ENCODE measurements around the gene PLEKHO2. TPM values are rescaled to one million over a fixed set of nuclear protein-coding genes. Genes with fewer than 3 reads are reported as not detected.

The PLEKHO2 gene
- total RNA-seq, 1 donor from 2014 or later: 68.3 TPM

- peaks cover 56% of the 10 kb centered on the region for H3K4me1 ChIP-seq
- peak overlapping the region; percentile 75 for H3K27ac ChIP-seq
- DNase-seq: no peak
- TF ChIP-seq, protein P1, sequence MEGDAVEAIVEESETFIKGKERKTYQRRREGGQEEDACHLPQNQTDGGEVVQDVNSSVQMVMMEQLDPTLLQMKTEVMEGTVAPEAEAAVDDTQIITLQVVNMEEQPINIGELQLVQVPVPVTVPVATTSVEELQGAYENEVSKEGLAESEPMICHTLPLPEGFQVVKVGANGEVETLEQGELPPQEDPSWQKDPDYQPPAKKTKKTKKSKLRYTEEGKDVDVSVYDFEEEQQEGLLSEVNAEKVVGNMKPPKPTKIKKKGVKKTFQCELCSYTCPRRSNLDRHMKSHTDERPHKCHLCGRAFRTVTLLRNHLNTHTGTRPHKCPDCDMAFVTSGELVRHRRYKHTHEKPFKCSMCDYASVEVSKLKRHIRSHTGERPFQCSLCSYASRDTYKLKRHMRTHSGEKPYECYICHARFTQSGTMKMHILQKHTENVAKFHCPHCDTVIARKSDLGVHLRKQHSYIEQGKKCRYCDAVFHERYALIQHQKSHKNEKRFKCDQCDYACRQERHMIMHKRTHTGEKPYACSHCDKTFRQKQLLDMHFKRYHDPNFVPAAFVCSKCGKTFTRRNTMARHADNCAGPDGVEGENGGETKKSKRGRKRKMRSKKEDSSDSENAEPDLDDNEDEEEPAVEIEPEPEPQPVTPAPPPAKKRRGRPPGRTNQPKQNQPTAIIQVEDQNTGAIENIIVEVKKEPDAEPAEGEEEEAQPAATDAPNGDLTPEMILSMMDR (IDR thresholded peaks at IDR 0.05): no peak
- H3K9me3 ChIP-seq: no peaks in the 10 kb centered on the region
- no peaks in the 10 kb centered on the region for H3K27me3 ChIP-seq (ENCODE audit: low read depth)
- H3K36me3 ChIP-seq: no peaks in the 10 kb centered on the region
- no peak overlapping the region for H3K4me3 ChIP-seq
- intact Hi-C loops (cut with DNase I): no loop called here
- peak in 1 of 2 donors; percentile 15 for ATAC-seq
Observed at GRCh38 chr15:64878705-64879104, 37.0 kb downstream of the PLEKHO2 start.

- ATAC-seq: peak; percentile 77 to 79
- Histone ChIP-seq H3K4me1 (peaks cover 53% of the 10 kb centered on the region), H3K9me3 (no peaks in the 10 kb centered on the region), H3K27ac (peak overlapping the region; percentile 78), H3K27me3 (ENCODE audit: low read depth) (no peaks in the 10 kb centered on the region), H3K4me3 (no peak overlapping the region), H3K36me3 (no peaks in the 10 kb centered on the region)
- no peak for DNase-seq
- TF ChIP-seq, protein P1 (IDR thresholded peaks at IDR 0.05): no peak
- intact Hi-C loops (cut with DNase I): no loop called here
Observed at GRCh38 chr15:64883100-64883581, 41.4 kb downstream of the PLEKHO2 start.

DNA sequence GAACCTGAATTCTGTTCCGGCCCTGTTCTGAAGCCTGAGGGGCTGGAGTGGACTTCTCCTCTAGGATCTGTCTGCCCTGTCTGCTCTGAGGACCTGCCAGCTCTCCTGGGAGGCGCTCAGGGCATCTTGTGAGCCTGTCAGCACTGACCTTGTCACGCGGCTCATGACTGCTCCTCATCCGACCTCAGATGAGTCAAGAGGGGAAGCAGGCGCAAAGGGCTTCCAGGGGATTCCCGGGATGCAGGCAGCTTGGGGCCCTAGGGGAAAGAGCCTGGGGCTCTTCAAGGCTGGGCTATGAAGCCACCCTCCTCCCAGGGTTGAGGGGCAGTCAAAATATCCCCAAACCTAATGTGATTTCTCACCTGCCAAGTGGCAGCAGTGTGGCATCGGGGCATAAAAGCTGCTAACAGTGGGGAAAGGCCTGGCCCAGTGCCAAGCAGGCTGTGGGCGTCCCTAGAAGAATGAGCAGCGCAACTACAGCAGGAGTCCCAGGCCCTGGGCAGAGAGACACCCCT lies 42.3 kb downstream of the PLEKHO2 start:
- Histone ChIP-seq H3K27ac (peak overlapping the region; percentile 78), H3K36me3 (no peaks in the 10 kb centered on the region), H3K4me3 (no peak overlapping the region), H3K27me3 (ENCODE audit: low read depth) (no peaks in the 10 kb centered on the region), H3K4me1 (peaks cover 44% of the 10 kb centered on the region), H3K9me3 (no peaks in the 10 kb centered on the region)
- DNase-seq (peak; percentile 85), ATAC-seq (peak; percentile 78 to 83)
- TF ChIP-seq, protein P1 (IDR thresholded peaks at IDR 0.05): no peak
- intact Hi-C loops (cut with DNase I): no loop called here

GRCh38 chr15:64884679-64885078 lies 43.0 kb downstream of the PLEKHO2 start:
- DNase-seq (no peak), ATAC-seq (no peak)
- Histone ChIP-seq H3K27ac (no peak overlapping the region), H3K9me3 (no peaks in the 10 kb centered on the region), H3K4me1 (peaks cover 44% of the 10 kb centered on the region), H3K36me3 (no peaks in the 10 kb centered on the region), H3K27me3 (ENCODE audit: low read depth) (no peaks in the 10 kb centered on the region), H3K4me3 (no peak overlapping the region)
- TF ChIP-seq, protein P1 (IDR thresholded peaks at IDR 0.05): no peak
- intact Hi-C loops (cut with DNase I): no loop called here

GRCh38 chr15:64888336-64888735 lies 46.6 kb downstream of the PLEKHO2 start:
- no peak overlapping the region for H3K27ac ChIP-seq
- H3K27me3 ChIP-seq (ENCODE audit: low read depth): no peaks in the 10 kb centered on the region
- no peak for DNase-seq
- no peaks in the 10 kb centered on the region for H3K36me3 ChIP-seq
- intact Hi-C loops (cut with DNase I): no loop called here
- TF ChIP-seq, protein P1 (IDR thresholded peaks at IDR 0.05): no peak
- no peak overlapping the region for H3K4me3 ChIP-seq
- no peak for ATAC-seq
- H3K4me1 ChIP-seq: peaks cover 37% of the 10 kb centered on the region
- H3K9me3 ChIP-seq: no peaks in the 10 kb centered on the region
